Uterus (tissue), 4 donors: ENCODE measurements around the gene PCYOX1L. TPM values are rescaled to one million over a fixed set of nuclear protein-coding genes. Genes with fewer than 3 reads are reported as not detected.

Source experiments
- DNase-seq, 2 donors: peaks; one replicate each; pipeline ENCODE4 v3.0.0-alpha.2; 2019 to 2020
- H3K27ac ChIP-seq, 2 donors: fragments of 200-600 bp; sonication (generic); 1 replicate in 1 of 2; 2 replicates in 1 of 2; pipeline ENCODE4 v1.5.1; 2016 to 2018
- H3K27me3 ChIP-seq, 2 donors: fragments of 200-600 bp; sonication (generic); one replicate each; pipeline ENCODE4 v1.5.1; 2018 to 2019; ENCODE audit warnings: control low read depth in 1 of 2
- H3K36me3 ChIP-seq, 2 donors: fragments of 200-600 bp; sonication (generic); one replicate each; pipeline ENCODE4 v1.5.1; 2019; ENCODE audit warnings: control low read depth in 1 of 2
- H3K4me1 ChIP-seq, 2 donors: fragments of 200-600 bp; sonication (generic); one replicate each; pipeline ENCODE4 v1.5.1; 2018 to 2019; ENCODE audit warnings: control low read depth in 1 of 2
- H3K4me3 ChIP-seq, 2 donors: fragments of 200-600 bp; sonication (generic); 1 replicate in 1 of 2; 2 replicates in 1 of 2; pipeline ENCODE4 v1.5.1; 2018 to 2019; ENCODE audit warnings: mild to moderate bottlenecking in 1 of 2
- H3K9me3 ChIP-seq, 2 donors: fragments of 200-600 bp; sonication (generic); one replicate each; pipeline ENCODE4 v1.5.1; 2019; ENCODE audit warnings: control low read depth in 1 of 2
- POLR2A ChIP-seq, 2 donors: fragments of 450-650 bp; IDR thresholded peaks; one replicate each; pipeline ENCODE4 v1.6.1; 2016; ENCODE audit warnings: antibody characterized with exemption in 2 of 2, mild to moderate bottlenecking in 1 of 2, moderate library complexity in 1 of 2
- intact Hi-C: fragments of 100-400 bp; cut with DNase I; formaldehyde crosslinking; loops from one replicate; pipeline ENCODE4 v1.15.1; 2023; ENCODE audit warnings: low total_unique reads
- total RNA-seq, 4 donors: library from RNA; depleted of rRNA in 3 of 4; stranded (reverse); fragments of >200 nt in 3 of 4; gene quantifications; one replicate each; pipeline versions ENCODE4 v1.1.0 to v1.2.4, GENCODE V29; 2014 to 2023
- TF ChIP-seq, protein P1 (sequence below), 4 experiments: fragments of 200-600 bp in 2 of 4; fragments of 450-650 bp in 2 of 4; sonication (generic) in 2 of 4; IDR thresholded peaks; one replicate each; pipeline ENCODE4 v1.5.1; 2016 to 2019; ENCODE audit warnings: antibody characterized with exemption in 4 of 4, mild to moderate bottlenecking in 2 of 4, moderate library complexity in 1 of 4
- donor health status: DM: yes; HTN: yes; CAD: no.

PCYOX1L gene
- total RNA-seq, 4 donors from 2014 or later, result 0.59 to 8.6 (median 5.9) TPM

- Histone ChIP-seq H3K4me3 (no peak overlapping the region), H3K4me1 (no peaks in the 10 kb centered on the region), H3K27ac (no peak overlapping the region), H3K36me3 (no peaks in the 10 kb centered on the region), H3K9me3 (no peaks in the 10 kb centered on the region), H3K27me3 (no peaks in the 10 kb centered on the region)
- DNase-seq, result no peak
- TF ChIP-seq, protein P1, sequence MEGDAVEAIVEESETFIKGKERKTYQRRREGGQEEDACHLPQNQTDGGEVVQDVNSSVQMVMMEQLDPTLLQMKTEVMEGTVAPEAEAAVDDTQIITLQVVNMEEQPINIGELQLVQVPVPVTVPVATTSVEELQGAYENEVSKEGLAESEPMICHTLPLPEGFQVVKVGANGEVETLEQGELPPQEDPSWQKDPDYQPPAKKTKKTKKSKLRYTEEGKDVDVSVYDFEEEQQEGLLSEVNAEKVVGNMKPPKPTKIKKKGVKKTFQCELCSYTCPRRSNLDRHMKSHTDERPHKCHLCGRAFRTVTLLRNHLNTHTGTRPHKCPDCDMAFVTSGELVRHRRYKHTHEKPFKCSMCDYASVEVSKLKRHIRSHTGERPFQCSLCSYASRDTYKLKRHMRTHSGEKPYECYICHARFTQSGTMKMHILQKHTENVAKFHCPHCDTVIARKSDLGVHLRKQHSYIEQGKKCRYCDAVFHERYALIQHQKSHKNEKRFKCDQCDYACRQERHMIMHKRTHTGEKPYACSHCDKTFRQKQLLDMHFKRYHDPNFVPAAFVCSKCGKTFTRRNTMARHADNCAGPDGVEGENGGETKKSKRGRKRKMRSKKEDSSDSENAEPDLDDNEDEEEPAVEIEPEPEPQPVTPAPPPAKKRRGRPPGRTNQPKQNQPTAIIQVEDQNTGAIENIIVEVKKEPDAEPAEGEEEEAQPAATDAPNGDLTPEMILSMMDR (IDR thresholded peaks at IDR 0.05), result no peak
- TF ChIP-seq POLR2A (IDR thresholded peaks at IDR 0.05), result no peak
- intact Hi-C loops, result no loop called here
Observed at GRCh38 chr5:149325166-149325735, 32.6 kb upstream of the PCYOX1L start.

DNA sequence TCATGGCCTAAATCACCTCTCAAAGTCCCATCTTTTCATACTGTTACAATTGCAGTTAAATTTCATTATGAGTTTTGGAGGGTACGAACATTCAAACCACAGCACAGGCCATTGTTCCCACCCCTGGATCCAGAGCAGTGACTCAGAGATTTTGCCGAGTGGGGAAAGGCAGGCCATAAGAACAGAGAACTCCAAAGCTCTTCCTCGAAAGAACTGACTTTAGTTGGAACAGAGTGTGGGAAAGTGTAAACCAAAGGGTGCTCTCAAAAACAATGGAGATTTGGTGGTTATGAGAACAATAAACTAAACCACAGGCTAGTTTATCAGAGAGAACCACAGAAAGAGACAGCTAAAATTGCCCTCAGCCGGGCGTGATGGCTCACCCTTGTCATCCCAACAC, 32.0 kb upstream of the PCYOX1L start:
- Histone ChIP-seq H3K9me3 (no peaks in the 10 kb centered on the region), H3K4me3 (no peak overlapping the region), H3K27ac (no peak overlapping the region), H3K4me1 (no peaks in the 10 kb centered on the region), H3K36me3 (no peaks in the 10 kb centered on the region), H3K27me3 (no peaks in the 10 kb centered on the region)
- intact Hi-C loops, result no loop called here
- no peak for DNase-seq
- TF ChIP-seq, protein P1 (IDR thresholded peaks at IDR 0.05), result no peak
- TF ChIP-seq POLR2A (IDR thresholded peaks at IDR 0.05), result no peak

DNA sequence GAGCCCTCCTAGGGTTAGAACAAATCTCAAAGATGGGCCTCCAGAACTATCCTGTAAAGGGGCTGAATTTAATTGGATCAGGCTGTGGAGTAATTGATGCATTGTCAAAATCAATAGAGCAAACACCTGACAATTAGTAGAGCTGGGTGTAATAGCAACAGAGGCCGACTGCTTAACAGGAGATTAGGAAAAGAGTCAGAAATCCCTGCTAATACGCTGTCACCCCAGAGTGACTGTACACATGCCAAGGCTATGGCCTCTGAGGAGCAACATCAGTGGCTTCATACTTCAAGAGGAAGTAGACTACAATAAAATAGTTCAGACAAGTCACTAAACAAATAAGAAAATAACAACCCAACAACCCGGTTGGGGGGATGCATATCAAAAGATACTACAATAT, 31.2 kb upstream of the PCYOX1L start:
- no peak for DNase-seq
- Histone ChIP-seq H3K27ac (no peak overlapping the region), H3K4me1 (no peaks in the 10 kb centered on the region), H3K27me3 (no peaks in the 10 kb centered on the region), H3K36me3 (no peaks in the 10 kb centered on the region), H3K9me3 (no peaks in the 10 kb centered on the region), H3K4me3 (no peak overlapping the region)
- intact Hi-C loops, result no loop called here
- TF ChIP-seq POLR2A (IDR thresholded peaks at IDR 0.05), result no peak
- TF ChIP-seq, protein P1 (IDR thresholded peaks at IDR 0.05), result no peak

- Histone ChIP-seq H3K27ac (no peak overlapping the region), H3K4me1 (no peaks in the 10 kb centered on the region), H3K4me3 (no peak overlapping the region), H3K36me3 (no peaks in the 10 kb centered on the region), H3K27me3 (no peaks in the 10 kb centered on the region), H3K9me3 (no peaks in the 10 kb centered on the region)
- DNase-seq, result no peak
- intact Hi-C loops, result no loop called here
- TF ChIP-seq POLR2A (IDR thresholded peaks at IDR 0.05), result no peak
- TF ChIP-seq, protein P1 (IDR thresholded peaks at IDR 0.05), result no peak
Observed at GRCh38 chr5:149328177-149328576, 29.7 kb upstream of the PCYOX1L start.

- TF ChIP-seq, protein P1 (IDR thresholded peaks at IDR 0.05), result no peak
- TF ChIP-seq POLR2A (IDR thresholded peaks at IDR 0.05), result no peak
- Histone ChIP-seq H3K4me3 (no peak overlapping the region), H3K27ac (no peak overlapping the region), H3K4me1 (no peaks in the 10 kb centered on the region), H3K27me3 (no peaks in the 10 kb centered on the region), H3K36me3 (no peaks in the 10 kb centered on the region), H3K9me3 (no peaks in the 10 kb centered on the region)
- DNase-seq, result no peak
- intact Hi-C loops, result no loop called here
Observed at GRCh38 chr5:149333711-149334443, 24.0 kb upstream of the PCYOX1L start.
